Duodenal mucosa (tissue), 2 donors: ENCODE data around the gene MTM1.

Source experiments
- H3K27ac ChIP-seq: one replicate; pipeline ENCODE4 v1.7.0; 2013; ENCODE audit warnings: low read depth, low read length
- H3K27me3 ChIP-seq, 2 donors: one replicate each; pipeline ENCODE4 v1.7.0; 2013; ENCODE audit warnings: low read length in 2 of 2, control low read depth in 1 of 2; ENCODE audit not compliant: insufficient read depth in 2 of 2, control insufficient read depth in 1 of 2
- H3K36me3 ChIP-seq, 2 donors: one replicate each; pipeline ENCODE4 v1.7.0; 2013; ENCODE audit warnings: low read length in 2 of 2, control low read depth in 1 of 2; ENCODE audit not compliant: insufficient read depth in 2 of 2, control insufficient read depth in 1 of 2
- H3K4me1 ChIP-seq, 2 donors: one replicate each; pipeline ENCODE4 v1.7.0; 2013; ENCODE audit warnings: low read length in 2 of 2, control low read depth in 1 of 2; ENCODE audit not compliant: insufficient read depth in 2 of 2, control insufficient read depth in 1 of 2
- H3K4me3 ChIP-seq, 2 donors: one replicate each; pipeline ENCODE4 v1.7.0; 2013; ENCODE audit warnings: low read length in 2 of 2, low read depth in 1 of 2
- H3K9ac ChIP-seq, 2 donors: one replicate each; pipeline ENCODE4 v1.7.0; 2013; ENCODE audit warnings: low read length in 2 of 2, low read depth in 1 of 2
- H3K9me3 ChIP-seq, 2 donors: one replicate each; pipeline ENCODE4 v1.7.0; 2013; ENCODE audit warnings: low read length in 2 of 2, control low read depth in 1 of 2; ENCODE audit not compliant: control insufficient read depth in 1 of 2

MTM1 gene

DNA sequence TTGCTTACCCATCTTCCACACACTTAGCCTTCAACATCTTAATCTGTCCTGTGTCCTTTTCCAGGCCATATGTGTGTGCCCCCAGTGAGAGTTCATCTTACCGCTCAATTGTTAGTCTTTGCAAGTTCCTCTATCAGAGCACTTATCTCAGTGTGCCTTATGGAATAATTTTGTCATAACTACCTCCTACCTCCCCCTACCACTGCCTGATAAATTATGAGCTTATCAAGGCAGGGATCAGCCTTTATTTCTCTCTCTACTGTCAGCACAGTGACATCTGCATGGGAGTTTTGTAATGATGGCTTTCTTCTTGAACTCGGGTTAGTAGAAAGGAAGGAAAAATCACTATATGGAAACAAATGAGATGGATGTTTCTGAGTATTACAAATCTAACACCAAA, 53.2 kb downstream of the MTM1 start:
- no peak overlapping the region for H3K27ac ChIP-seq
- H3K9me3 ChIP-seq, result no peaks in the 10 kb centered on the region
- no peak overlapping the region for H3K4me3 ChIP-seq
- no peak overlapping the region for H3K9ac ChIP-seq
- peaks cover 6 to 8% of the 10 kb centered on the region in 2 donors for H3K36me3 ChIP-seq
- peaks cover 0 to 4% of the 10 kb centered on the region in 2 donors for H3K4me1 ChIP-seq
- H3K27me3 ChIP-seq, result no peaks in the 10 kb centered on the region

- no peak overlapping the region for H3K9ac ChIP-seq
- H3K27me3 ChIP-seq, result no peaks in the 10 kb centered on the region
- H3K4me1 ChIP-seq, result no peaks in the 10 kb centered on the region
- no peak overlapping the region for H3K4me3 ChIP-seq
- peaks cover 6 to 8% of the 10 kb centered on the region in 2 donors for H3K36me3 ChIP-seq
- no peaks in the 10 kb centered on the region for H3K9me3 ChIP-seq
- no peak overlapping the region for H3K27ac ChIP-seq
Measured at GRCh38 chrX:150623583-150623982, 55.2 kb downstream of the MTM1 start.

DNA sequence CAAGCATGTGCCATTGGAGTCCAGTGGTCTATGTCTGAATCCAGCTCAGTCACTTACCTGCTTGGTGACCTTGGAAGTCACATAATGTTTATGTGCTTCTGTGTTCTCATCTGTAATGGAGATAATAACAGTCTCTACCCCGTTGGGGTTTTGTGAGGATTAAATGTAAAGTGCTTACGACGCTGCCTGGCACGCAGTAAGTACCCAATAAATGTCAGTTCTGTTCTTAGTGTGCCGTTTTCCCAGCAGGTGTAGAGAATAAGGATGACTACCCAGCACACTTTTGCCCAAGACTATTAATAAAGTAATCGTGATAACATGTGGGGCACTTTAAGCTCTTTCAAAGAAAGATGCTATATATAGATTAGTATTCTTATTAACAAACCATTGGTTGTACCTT, 56.7 kb downstream of the MTM1 start:
- H3K9me3 ChIP-seq, result no peaks in the 10 kb centered on the region
- no peaks in the 10 kb centered on the region for H3K27me3 ChIP-seq
- H3K4me1 ChIP-seq, result no peaks in the 10 kb centered on the region
- no peak overlapping the region for H3K27ac ChIP-seq
- H3K9ac ChIP-seq, result no peak overlapping the region
- no peak overlapping the region for H3K4me3 ChIP-seq
- H3K36me3 ChIP-seq, result peaks cover 6 to 18% of the 10 kb centered on the region in 2 donors

DNA sequence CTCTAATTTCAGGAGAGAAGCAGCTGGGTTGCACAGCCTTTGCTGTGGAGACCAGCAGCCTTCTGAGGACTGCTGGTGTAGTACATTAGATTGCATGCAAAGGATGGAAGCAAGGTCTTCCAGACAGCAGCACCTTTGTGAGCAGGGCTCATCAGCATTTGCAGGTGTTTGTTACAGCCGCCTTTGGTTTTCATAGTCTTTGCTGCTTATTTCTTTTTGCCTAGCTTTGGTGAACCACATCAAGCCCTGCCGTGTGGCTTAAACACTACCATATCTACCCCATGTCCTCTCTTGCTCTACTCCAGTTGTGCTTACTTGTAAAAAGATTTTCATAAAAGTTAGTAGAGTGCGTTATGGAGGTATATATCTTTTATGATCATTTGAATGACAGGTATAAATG, 57.5 kb downstream of the MTM1 start:
- no peaks in the 10 kb centered on the region for H3K9me3 ChIP-seq
- H3K4me3 ChIP-seq, result no peak overlapping the region

GRCh38 chrX:150627957-150628356, 59.5 kb downstream of the MTM1 start:
- Histone ChIP-seq H3K36me3 (peaks cover 5 to 23% of the 10 kb centered on the region in 2 donors), H3K27ac (no peak overlapping the region), H3K4me1 (no peaks in the 10 kb centered on the region)

More for the DNA sequence above, 57.5 kb downstream of the MTM1 start:
- H3K27ac ChIP-seq, result no peak overlapping the region
- H3K36me3 ChIP-seq, result peaks cover 0 to 18% of the 10 kb centered on the region in 2 donors
- no peaks in the 10 kb centered on the region for H3K27me3 ChIP-seq
- no peaks in the 10 kb centered on the region for H3K4me1 ChIP-seq
- no peak overlapping the region for H3K9ac ChIP-seq

GRCh38 chrX:150635952-150636351, 67.5 kb downstream of the MTM1 start:
- Histone ChIP-seq H3K4me1 (no peaks in the 10 kb centered on the region), H3K27ac (no peak overlapping the region), H3K9me3 (no peaks in the 10 kb centered on the region), H3K27me3 (no peaks in the 10 kb centered on the region), H3K36me3 (peaks cover 7 to 28% of the 10 kb centered on the region in 2 donors), H3K9ac (no peak overlapping the region), H3K4me3 (no peak overlapping the region)

More at GRCh38 chrX:150627957-150628356, 59.5 kb downstream of the MTM1 start:
- Histone ChIP-seq H3K9me3 (no peaks in the 10 kb centered on the region), H3K27me3 (no peaks in the 10 kb centered on the region), H3K9ac (no peak overlapping the region), H3K4me3 (no peak overlapping the region)

DNA sequence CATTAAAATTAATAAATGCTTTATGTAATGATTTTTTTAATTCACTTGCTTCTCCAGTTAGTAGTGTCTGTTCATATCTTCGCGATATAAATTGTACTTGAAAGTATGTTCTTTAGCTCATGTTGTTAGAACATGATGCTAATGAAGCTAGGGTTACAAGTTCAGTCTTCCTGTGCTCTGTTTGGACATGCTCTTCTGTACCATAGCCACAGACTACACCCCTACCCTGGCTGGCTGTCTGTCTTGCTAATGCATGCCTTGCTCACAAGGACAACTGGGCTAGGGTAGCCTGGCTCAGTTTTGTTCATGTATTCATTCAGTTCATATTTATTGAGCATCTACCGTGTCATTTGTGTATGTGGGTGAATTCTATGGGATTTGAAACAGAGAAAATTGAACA, 74.0 kb downstream of the MTM1 start:
- peaks cover 11 to 51% of the 10 kb centered on the region in 2 donors for H3K36me3 ChIP-seq

GRCh38 chrX:150643271-150643670, 74.8 kb downstream of the MTM1 start:
- H3K4me3 ChIP-seq, result no peak overlapping the region
- no peaks in the 10 kb centered on the region for H3K27me3 ChIP-seq
- peaks cover 11 to 47% of the 10 kb centered on the region in 2 donors for H3K36me3 ChIP-seq
- H3K4me1 ChIP-seq, result no peaks in the 10 kb centered on the region
- no peak overlapping the region for H3K27ac ChIP-seq
- no peaks in the 10 kb centered on the region for H3K9me3 ChIP-seq
- no peak overlapping the region for H3K9ac ChIP-seq

More for the DNA sequence above, 74.0 kb downstream of the MTM1 start:
- Histone ChIP-seq H3K9me3 (no peaks in the 10 kb centered on the region), H3K4me1 (no peaks in the 10 kb centered on the region), H3K27me3 (no peaks in the 10 kb centered on the region), H3K4me3 (no peak overlapping the region), H3K9ac (no peak overlapping the region), H3K27ac (no peak overlapping the region)

DNA sequence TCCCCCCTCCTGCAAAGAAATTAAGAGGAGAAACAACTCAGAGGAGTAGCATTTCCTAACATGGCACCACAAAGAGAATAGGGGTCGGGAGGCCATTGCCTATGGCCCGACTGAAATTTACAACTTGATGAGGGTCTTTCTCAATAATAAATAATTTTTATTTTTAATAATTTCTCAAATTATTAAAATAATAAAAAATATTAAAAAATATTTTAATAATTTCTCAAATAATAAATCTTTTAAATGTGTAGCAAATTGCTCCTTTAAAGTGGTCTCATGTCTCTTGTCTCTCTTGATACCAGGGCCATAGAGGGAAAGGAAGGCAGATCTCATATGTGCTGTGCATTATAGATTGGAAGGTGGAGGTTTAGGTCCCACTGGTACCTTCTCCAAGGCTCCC, 75.5 kb downstream of the MTM1 start:
- Histone ChIP-seq H3K9me3 (no peaks in the 10 kb centered on the region), H3K27ac (no peak overlapping the region), H3K27me3 (no peaks in the 10 kb centered on the region), H3K4me1 (no peaks in the 10 kb centered on the region), H3K4me3 (no peak overlapping the region), H3K9ac (no peak overlapping the region), H3K36me3 (peaks cover 11 to 47% of the 10 kb centered on the region in 2 donors)

DNA sequence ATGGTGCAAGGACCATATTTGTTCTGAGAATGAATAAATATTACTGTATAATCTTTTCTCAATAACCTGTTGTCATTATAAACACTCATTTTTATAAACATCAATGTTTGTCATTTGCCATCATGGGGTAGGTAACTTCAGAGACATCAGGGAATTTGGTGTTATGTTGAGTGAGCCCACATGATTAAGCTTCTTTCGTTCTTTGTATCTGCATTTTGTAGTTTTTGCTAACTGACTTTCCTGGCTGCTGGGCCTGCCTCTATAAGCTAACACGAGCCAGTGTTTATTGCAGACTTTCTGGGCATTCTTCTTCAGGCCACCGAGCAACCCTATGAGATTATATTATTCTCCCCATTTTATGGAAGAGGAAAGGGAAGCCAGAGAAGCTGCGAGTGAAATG, 76.0 kb downstream of the MTM1 start:
- Histone ChIP-seq H3K27me3 (no peaks in the 10 kb centered on the region), H3K9me3 (no peaks in the 10 kb centered on the region)

GRCh38 chrX:150647331-150647730, 78.9 kb downstream of the MTM1 start:
- H3K4me3 ChIP-seq, result no peak overlapping the region
- no peak overlapping the region for H3K27ac ChIP-seq
- H3K9me3 ChIP-seq, result no peaks in the 10 kb centered on the region
- no peaks in the 10 kb centered on the region for H3K27me3 ChIP-seq
- peaks cover 11 to 27% of the 10 kb centered on the region in 2 donors for H3K36me3 ChIP-seq
- H3K9ac ChIP-seq, result no peak overlapping the region
- H3K4me1 ChIP-seq, result no peaks in the 10 kb centered on the region

More for the DNA sequence above, 76.0 kb downstream of the MTM1 start:
- Histone ChIP-seq H3K9ac (no peak overlapping the region), H3K4me1 (no peaks in the 10 kb centered on the region), H3K36me3 (peaks cover 11 to 45% of the 10 kb centered on the region in 2 donors), H3K27ac (no peak overlapping the region), H3K4me3 (no peak overlapping the region)
